OCI-LY3 (cell line): ENCODE measurements around the gene NDST1.

Experiments used
- EZH2phosphoT487 ChIP-seq: fragments of 200-600 bp; shearing (Covaris generic); IDR thresholded peaks from 2 replicates; pipeline ENCODE4 v1.6.1; 2018; ENCODE audit warnings: antibody characterized with exemption, mixed run types, low read depth
- TF ChIP-seq, protein P1 (sequence below): fragments of 200-600, 300-600 bp; sonication (generic); IDR thresholded peaks from 2 replicates; pipeline ENCODE4 v1.5.1; 2014; ENCODE audit warnings: antibody characterized with exemption, low read length, low read depth

GRCh38 chr5:150528924-150529546 is 21.1 kb downstream of the NDST1 start:
- TF ChIP-seq, protein P1, sequence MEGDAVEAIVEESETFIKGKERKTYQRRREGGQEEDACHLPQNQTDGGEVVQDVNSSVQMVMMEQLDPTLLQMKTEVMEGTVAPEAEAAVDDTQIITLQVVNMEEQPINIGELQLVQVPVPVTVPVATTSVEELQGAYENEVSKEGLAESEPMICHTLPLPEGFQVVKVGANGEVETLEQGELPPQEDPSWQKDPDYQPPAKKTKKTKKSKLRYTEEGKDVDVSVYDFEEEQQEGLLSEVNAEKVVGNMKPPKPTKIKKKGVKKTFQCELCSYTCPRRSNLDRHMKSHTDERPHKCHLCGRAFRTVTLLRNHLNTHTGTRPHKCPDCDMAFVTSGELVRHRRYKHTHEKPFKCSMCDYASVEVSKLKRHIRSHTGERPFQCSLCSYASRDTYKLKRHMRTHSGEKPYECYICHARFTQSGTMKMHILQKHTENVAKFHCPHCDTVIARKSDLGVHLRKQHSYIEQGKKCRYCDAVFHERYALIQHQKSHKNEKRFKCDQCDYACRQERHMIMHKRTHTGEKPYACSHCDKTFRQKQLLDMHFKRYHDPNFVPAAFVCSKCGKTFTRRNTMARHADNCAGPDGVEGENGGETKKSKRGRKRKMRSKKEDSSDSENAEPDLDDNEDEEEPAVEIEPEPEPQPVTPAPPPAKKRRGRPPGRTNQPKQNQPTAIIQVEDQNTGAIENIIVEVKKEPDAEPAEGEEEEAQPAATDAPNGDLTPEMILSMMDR, result no peak
- TF ChIP-seq EZH2phosphoT487, result no peak
